ENCODE measurements around the gene NIM1K. TPM values are rescaled to one million over a fixed set of nuclear protein-coding genes. Genes with fewer than 3 reads are reported as not detected.

Gene NIM1K
- total and polyA plus RNA-seq, 10 of the 15 experiments (the other 5 are each of a cell fraction or from before 2014, with no cell fraction given), result 0.27 to 1.7 (median 0.66) TPM

DNA sequence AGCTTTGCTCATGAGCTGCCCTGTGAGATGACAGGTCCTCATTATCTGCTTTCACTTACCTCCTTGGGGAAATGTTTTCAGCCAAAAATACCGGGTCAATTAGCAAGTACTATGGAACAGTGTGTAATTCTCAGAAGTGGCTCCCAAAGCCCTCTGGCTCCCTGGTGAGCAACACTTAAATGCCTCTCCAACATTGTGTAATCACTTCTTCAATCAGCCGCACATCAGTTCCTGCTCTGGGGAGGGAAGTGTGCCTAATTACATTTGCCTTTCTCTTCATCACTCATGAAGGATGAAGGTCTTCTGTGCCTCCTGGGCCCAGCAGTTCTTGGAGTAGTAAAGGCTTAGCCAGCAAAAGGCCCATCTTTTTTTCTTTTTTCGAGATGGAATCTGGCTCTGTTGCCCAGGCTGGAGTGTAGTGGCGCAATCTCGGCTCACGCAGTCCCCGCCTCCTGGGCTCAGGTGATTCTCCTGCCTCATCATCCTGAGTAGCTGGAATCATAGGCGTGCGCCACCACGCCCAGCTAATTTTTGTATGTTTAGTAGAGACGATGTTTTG is 23.1 kb downstream of the NIM1K start:
- no peaks in the 10 kb centered on the region for H3K36me3 ChIP-seq (ENCODE audit: control insufficient read depth in 2 of 2, insufficient read depth in 2 of 2, low read length in 1 of 2)
- FAIRE-seq (peak; percentile 23), DNase-seq (ENCODE audit: low read depth, low spot score) (no peak), ATAC-seq (peak; percentile 81)
- 60% methylated on average over 11 of the region's 11 CpGs for WGBS (ENCODE audit: insufficient coverage, insufficient replicate concordance, low lambda C conversion rate, missing lambda C conversion rate)
- no peak overlapping the region for H3K9ac ChIP-seq (ENCODE audit: control insufficient read depth, insufficient read depth, low read length)
- BruUV-seq (replicated peaks), result no TSS peak
- ChIA-PET RAD21 (ENCODE audit: unreplicated experiment) (interaction anchor here (0.7 to 0.8 kb wide), 2 partner anchors 12 to 14 kb away, joined by 3 read pairs; no protein-coding TSS in a partner anchor), SMC1A (ENCODE audit: uncharacterized antibody, unreplicated experiment) (interaction anchor here (0.6 to 1.7 kb wide), 4 partner anchors 10 to 93 kb away, joined by 3 to 5 read pairs (median 3); no protein-coding TSS in a partner anchor), CTCF (no interaction called here), POLR2A (no interaction called here)
- H3K27me3 ChIP-seq (replicated peaks in 1 of 2; ENCODE audit: control insufficient read depth in 2 of 2, insufficient read depth in 2 of 2, low read length in 1 of 2), result no peaks in the 10 kb centered on the region
- no peak for TF ChIP-seq POLR2AphosphoS2 (IDR thresholded peaks at IDR 0.05; ENCODE audit: low read depth, low read length)
- TF ChIP-seq BCL11A (IDR thresholded peaks at IDR 0.05; ENCODE audit: low read depth, low read length), result peak; percentile 82
- TF ChIP-seq, protein P1, sequence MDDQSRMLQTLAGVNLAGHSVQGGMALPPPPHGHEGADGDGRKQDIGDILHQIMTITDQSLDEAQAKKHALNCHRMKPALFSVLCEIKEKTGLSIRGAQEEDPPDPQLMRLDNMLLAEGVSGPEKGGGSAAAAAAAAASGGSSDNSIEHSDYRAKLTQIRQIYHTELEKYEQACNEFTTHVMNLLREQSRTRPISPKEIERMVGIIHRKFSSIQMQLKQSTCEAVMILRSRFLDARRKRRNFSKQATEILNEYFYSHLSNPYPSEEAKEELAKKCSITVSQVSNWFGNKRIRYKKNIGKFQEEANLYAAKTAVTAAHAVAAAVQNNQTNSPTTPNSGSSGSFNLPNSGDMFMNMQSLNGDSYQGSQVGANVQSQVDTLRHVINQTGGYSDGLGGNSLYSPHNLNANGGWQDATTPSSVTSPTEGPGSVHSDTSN (IDR thresholded peaks at IDR 0.05; ENCODE audit: insufficient replicate concordance, low read depth, low read length), result no peak
- TF ChIP-seq, protein P2, sequence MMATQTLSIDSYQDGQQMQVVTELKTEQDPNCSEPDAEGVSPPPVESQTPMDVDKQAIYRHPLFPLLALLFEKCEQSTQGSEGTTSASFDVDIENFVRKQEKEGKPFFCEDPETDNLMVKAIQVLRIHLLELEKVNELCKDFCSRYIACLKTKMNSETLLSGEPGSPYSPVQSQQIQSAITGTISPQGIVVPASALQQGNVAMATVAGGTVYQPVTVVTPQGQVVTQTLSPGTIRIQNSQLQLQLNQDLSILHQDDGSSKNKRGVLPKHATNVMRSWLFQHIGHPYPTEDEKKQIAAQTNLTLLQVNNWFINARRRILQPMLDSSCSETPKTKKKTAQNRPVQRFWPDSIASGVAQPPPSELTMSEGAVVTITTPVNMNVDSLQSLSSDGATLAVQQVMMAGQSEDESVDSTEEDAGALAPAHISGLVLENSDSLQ (IDR thresholded peaks at IDR 0.05), result no peak
- TF ChIP-seq, protein P3, sequence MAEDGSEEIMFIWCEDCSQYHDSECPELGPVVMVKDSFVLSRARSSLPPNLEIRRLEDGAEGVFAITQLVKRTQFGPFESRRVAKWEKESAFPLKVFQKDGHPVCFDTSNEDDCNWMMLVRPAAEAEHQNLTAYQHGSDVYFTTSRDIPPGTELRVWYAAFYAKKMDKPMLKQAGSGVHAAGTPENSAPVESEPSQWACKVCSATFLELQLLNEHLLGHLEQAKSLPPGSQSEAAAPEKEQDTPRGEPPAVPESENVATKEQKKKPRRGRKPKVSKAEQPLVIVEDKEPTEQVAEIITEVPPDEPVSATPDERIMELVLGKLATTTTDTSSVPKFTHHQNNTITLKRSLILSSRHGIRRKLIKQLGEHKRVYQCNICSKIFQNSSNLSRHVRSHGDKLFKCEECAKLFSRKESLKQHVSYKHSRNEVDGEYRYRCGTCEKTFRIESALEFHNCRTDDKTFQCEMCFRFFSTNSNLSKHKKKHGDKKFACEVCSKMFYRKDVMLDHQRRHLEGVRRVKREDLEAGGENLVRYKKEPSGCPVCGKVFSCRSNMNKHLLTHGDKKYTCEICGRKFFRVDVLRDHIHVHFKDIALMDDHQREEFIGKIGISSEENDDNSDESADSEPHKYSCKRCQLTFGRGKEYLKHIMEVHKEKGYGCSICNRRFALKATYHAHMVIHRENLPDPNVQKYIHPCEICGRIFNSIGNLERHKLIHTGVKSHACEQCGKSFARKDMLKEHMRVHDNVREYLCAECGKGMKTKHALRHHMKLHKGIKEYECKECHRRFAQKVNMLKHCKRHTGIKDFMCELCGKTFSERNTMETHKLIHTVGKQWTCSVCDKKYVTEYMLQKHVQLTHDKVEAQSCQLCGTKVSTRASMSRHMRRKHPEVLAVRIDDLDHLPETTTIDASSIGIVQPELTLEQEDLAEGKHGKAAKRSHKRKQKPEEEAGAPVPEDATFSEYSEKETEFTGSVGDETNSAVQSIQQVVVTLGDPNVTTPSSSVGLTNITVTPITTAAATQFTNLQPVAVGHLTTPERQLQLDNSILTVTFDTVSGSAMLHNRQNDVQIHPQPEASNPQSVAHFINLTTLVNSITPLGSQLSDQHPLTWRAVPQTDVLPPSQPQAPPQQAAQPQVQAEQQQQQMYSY (CRISPR knock-in tag; IDR thresholded peaks at IDR 0.05), result no peak
- TF ChIP-seq RAD21 (IDR thresholded peaks at IDR 0.05; ENCODE audit: insufficient read depth, low read depth, low read length), result no peak
- peak; percentile 25; the same call in 1 of the 2 replicates for TF ChIP-seq IKZF1 (conservative IDR thresholded peaks at IDR 0.05)
- TF ChIP-seq, protein P4, sequence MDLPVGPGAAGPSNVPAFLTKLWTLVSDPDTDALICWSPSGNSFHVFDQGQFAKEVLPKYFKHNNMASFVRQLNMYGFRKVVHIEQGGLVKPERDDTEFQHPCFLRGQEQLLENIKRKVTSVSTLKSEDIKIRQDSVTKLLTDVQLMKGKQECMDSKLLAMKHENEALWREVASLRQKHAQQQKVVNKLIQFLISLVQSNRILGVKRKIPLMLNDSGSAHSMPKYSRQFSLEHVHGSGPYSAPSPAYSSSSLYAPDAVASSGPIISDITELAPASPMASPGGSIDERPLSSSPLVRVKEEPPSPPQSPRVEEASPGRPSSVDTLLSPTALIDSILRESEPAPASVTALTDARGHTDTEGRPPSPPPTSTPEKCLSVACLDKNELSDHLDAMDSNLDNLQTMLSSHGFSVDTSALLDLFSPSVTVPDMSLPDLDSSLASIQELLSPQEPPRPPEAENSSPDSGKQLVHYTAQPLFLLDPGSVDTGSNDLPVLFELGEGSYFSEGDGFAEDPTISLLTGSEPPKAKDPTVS (IDR thresholded peaks at IDR 0.05; ENCODE audit: low read depth, low read length), result no peak
- no peak for TF ChIP-seq BRCA1 (IDR thresholded peaks at IDR 0.05; ENCODE audit: low read depth, low read length)
- peak; percentile 48; the same call in 1 of the 2 replicates for TF ChIP-seq SPI1 (IDR thresholded peaks at IDR 0.05; ENCODE audit: borderline replicate concordance, insufficient read depth, low read depth, low read length)
- TF ChIP-seq MEF2B (IDR thresholded peaks at IDR 0.05; ENCODE audit: partially characterized antibody, poor library complexity, severe bottlenecking), result peak; percentile 77
- peak; percentile 79 for TF ChIP-seq MTA2 (IDR thresholded peaks at IDR 0.05; ENCODE audit: low read depth)
- H3K4me2 ChIP-seq (ENCODE audit: control insufficient read depth, insufficient read depth), result no peak overlapping the region
- H3K79me2 ChIP-seq (ENCODE audit: control insufficient read depth, insufficient read depth, low read length), result no peaks in the 10 kb centered on the region
- intact Hi-C loops (cut with micrococcal nuclease; ENCODE audit: unreplicated experiment), result no loop called here
- H3K4me3 ChIP-seq, result no peak overlapping the region
- in situ Hi-C loops (cut with MboI), result no loop called here
- no peaks in the 10 kb centered on the region for H3K4me1 ChIP-seq (ENCODE audit: control insufficient read depth, insufficient read depth, low read length)
- no peaks in the 10 kb centered on the region; the same call in 2 of the 3 replicates for H3K9me3 ChIP-seq (replicated peaks; ENCODE audit: control insufficient read depth, insufficient read depth, low read length)
- no peak overlapping the region for H2AFZ ChIP-seq (ENCODE audit: control insufficient read depth, low read depth, low read length)
- H4K20me1 ChIP-seq (ENCODE audit: control insufficient read depth, insufficient read depth), result no peaks in the 10 kb centered on the region
- H3K27ac ChIP-seq (ENCODE audit: control insufficient read depth, insufficient read depth), result no peak overlapping the region
